ENCODE data around the gene PRKN. TPM values are rescaled to one million over a fixed set of nuclear protein-coding genes. Genes with fewer than 3 reads are reported as not detected.

The PRKN gene
- polyA plus RNA-seq, 1 experiment, result 0.71 TPM

- no peaks in the 10 kb centered on the region for H3K36me3 ChIP-seq (ENCODE audit: control insufficient read depth, insufficient read depth, low read length)
- DNase-seq (ENCODE audit: low read depth), result no peak
- no peak for TF ChIP-seq CTCF (IDR thresholded peaks at IDR 0.05; ENCODE audit: insufficient read depth, low read depth, low read length)
- CTCF ChIA-PET, result interaction anchor here (2.6 kb wide), 1 partner anchor 21 kb away, joined by 8 read pairs; no protein-coding TSS in a partner anchor
- H3K27me3 ChIP-seq (ENCODE audit: control insufficient read depth, insufficient read depth, low read length), result peaks cover 5% of the 10 kb centered on the region
- POLR2A ChIA-PET, result no interaction called here
- H3K4me3 ChIP-seq (ENCODE audit: low read depth, low read length), result no peak overlapping the region
These were observed 1312.9 kb downstream of the PRKN start for GRCh38 chr6:161414707-161415106.

- ChIA-PET POLR2A (no interaction called here), CTCF (interaction anchor here (1.5 kb wide), 1 partner anchor 11 kb away, joined by 3 read pairs; no protein-coding TSS in a partner anchor)
These were observed 1313.4 kb downstream of the PRKN start for GRCh38 chr6:161414180-161414579.

GRCh38 chr6:161413355-161413771, 1314.2 kb downstream of the PRKN start:
- Histone ChIP-seq H3K36me3 (ENCODE audit: control insufficient read depth, insufficient read depth, low read length) (no peaks in the 10 kb centered on the region), H3K27me3 (ENCODE audit: control insufficient read depth, insufficient read depth, low read length) (peaks cover 5% of the 10 kb centered on the region), H3K4me3 (ENCODE audit: low read depth, low read length) (no peak overlapping the region)
- no peak for DNase-seq (ENCODE audit: low read depth)
- POLR2A ChIA-PET, result no interaction called here
- CTCF ChIA-PET, result interaction anchor here (0.7 to 1.5 kb wide), 3 partner anchors 11 to 99 kb away, joined by 3 to 5 read pairs (median 3); no protein-coding TSS in a partner anchor
- no peak for TF ChIP-seq CTCF (IDR thresholded peaks at IDR 0.05; ENCODE audit: insufficient read depth, low read depth, low read length)

More at GRCh38 chr6:161414180-161414579, 1313.4 kb downstream of the PRKN start:
- no peak overlapping the region for H3K4me3 ChIP-seq (ENCODE audit: low read depth, low read length)
- no peak for TF ChIP-seq CTCF (IDR thresholded peaks at IDR 0.05; ENCODE audit: insufficient read depth, low read depth, low read length)
- DNase-seq (ENCODE audit: low read depth), result no peak
- no peaks in the 10 kb centered on the region for H3K36me3 ChIP-seq (ENCODE audit: control insufficient read depth, insufficient read depth, low read length)
- peaks cover 5% of the 10 kb centered on the region for H3K27me3 ChIP-seq (ENCODE audit: control insufficient read depth, insufficient read depth, low read length)

- Histone ChIP-seq H3K27me3 (ENCODE audit: control insufficient read depth, insufficient read depth, low read length) (peaks cover 5% of the 10 kb centered on the region), H3K36me3 (ENCODE audit: control insufficient read depth, insufficient read depth, low read length) (no peaks in the 10 kb centered on the region), H3K4me3 (ENCODE audit: low read depth, low read length) (no peak overlapping the region)
- POLR2A ChIA-PET, result no interaction called here
- no peak for TF ChIP-seq CTCF (IDR thresholded peaks at IDR 0.05; ENCODE audit: insufficient read depth, low read depth, low read length)
- no peak for DNase-seq (ENCODE audit: low read depth)
- CTCF ChIA-PET, result interaction anchor here (0.7 to 1.5 kb wide), 2 partner anchors 10 to 99 kb away, joined by 3 read pairs; no protein-coding TSS in a partner anchor
These were observed 1314.8 kb downstream of the PRKN start for GRCh38 chr6:161412795-161413194.

GRCh38 chr6:161411265-161411944, 1316.2 kb downstream of the PRKN start:
- ChIA-PET POLR2A (no interaction called here), CTCF (no interaction called here)
- DNase-seq (ENCODE audit: low read depth), result no peak
- H3K4me3 ChIP-seq (ENCODE audit: low read depth, low read length), result no peak overlapping the region
- peaks cover 5% of the 10 kb centered on the region for H3K27me3 ChIP-seq (ENCODE audit: control insufficient read depth, insufficient read depth, low read length)
- TF ChIP-seq CTCF (IDR thresholded peaks at IDR 0.05; ENCODE audit: insufficient read depth, low read depth, low read length), result no peak
- H3K36me3 ChIP-seq (ENCODE audit: control insufficient read depth, insufficient read depth, low read length), result no peaks in the 10 kb centered on the region
